ENCODE measurements around the gene DYNC2I2. TPM values are rescaled to one million over a fixed set of nuclear protein-coding genes. Genes with fewer than 3 reads are reported as not detected.
"Not testable (repeated sequence)": the region's sequence is repeated elsewhere in the genome, so short reads cannot be mapped to it uniquely, and the experiment has no call there.

DYNC2I2 gene
- total RNA-seq, 2 donors from 2014 or later: 87.8 to 119 TPM

GRCh38 chr9:128696923-128697707, 40.5 kb upstream of the DYNC2I2 start:
- TF ChIP-seq CTCF (conservative IDR thresholded peaks at IDR 0.05): no peak
- peak; percentile 53 for DNase-seq
- no peak overlapping the region for H3K4me3 Mint-ChIP-seq
- no peaks in the 10 kb centered on the region for H3K9me3 Mint-ChIP-seq
- no peak overlapping the region for H3K27ac Mint-ChIP-seq
- Histone ChIP-seq H3K9me3 (ENCODE audit: control insufficient read depth, low read length) (no peaks in the 10 kb centered on the region), H3K4me1 (ENCODE audit: control insufficient read depth, insufficient read depth, low read length) (no peaks in the 10 kb centered on the region), H3K4me3 (ENCODE audit: low read length) (no peak overlapping the region), H3K9ac (ENCODE audit: extremely low read depth, low read length, poor library complexity, severe bottlenecking) (no peak overlapping the region), H3K36me3 (ENCODE audit: control insufficient read depth, insufficient read depth, low read length) (peaks cover 54% of the 10 kb centered on the region), H3K27ac (ENCODE audit: low read depth, low read length) (peak overlapping the region; percentile 29), H3K27me3 (ENCODE audit: control insufficient read depth, insufficient read depth, low read length, poor library complexity, severe bottlenecking) (no peaks in the 10 kb centered on the region)
- WGBS, 2 experiments (ENCODE audit: insufficient coverage in 1 of 2, insufficient read length in 1 of 2): 84 to 97% methylated on average over 6 to 8 of the region's 8 CpGs
- no peaks in the 10 kb centered on the region for H3K27me3 Mint-ChIP-seq (ENCODE audit: insufficient read depth)
- peaks cover 52% of the 10 kb centered on the region for H3K36me3 Mint-ChIP-seq (ENCODE audit: low read depth)
- peaks cover 5% of the 10 kb centered on the region for H3K4me1 Mint-ChIP-seq

GRCh38 chr9:128694344-128694743, 37.7 kb upstream of the DYNC2I2 start:
- Histone ChIP-seq H3K4me3 (ENCODE audit: low read length) (no peak overlapping the region), H3K36me3 (ENCODE audit: control insufficient read depth, insufficient read depth, low read length) (peaks cover 73% of the 10 kb centered on the region), H3K27me3 (ENCODE audit: control insufficient read depth, insufficient read depth, low read length, poor library complexity, severe bottlenecking) (no peaks in the 10 kb centered on the region), H3K27ac (ENCODE audit: low read depth, low read length) (no peak overlapping the region), H3K4me1 (ENCODE audit: control insufficient read depth, insufficient read depth, low read length) (no peaks in the 10 kb centered on the region), H3K9ac (ENCODE audit: extremely low read depth, low read length, poor library complexity, severe bottlenecking) (no peak overlapping the region), H3K9me3 (ENCODE audit: control insufficient read depth, low read length) (no peaks in the 10 kb centered on the region)
- peaks cover 14% of the 10 kb centered on the region for H3K4me1 Mint-ChIP-seq
- H3K9me3 Mint-ChIP-seq: no peaks in the 10 kb centered on the region
- no peak for TF ChIP-seq CTCF (conservative IDR thresholded peaks at IDR 0.05)
- no peak overlapping the region for H3K4me3 Mint-ChIP-seq
- no peaks in the 10 kb centered on the region for H3K27me3 Mint-ChIP-seq (ENCODE audit: insufficient read depth)
- no peak overlapping the region for H3K27ac Mint-ChIP-seq
- no peak for DNase-seq
- H3K36me3 Mint-ChIP-seq (ENCODE audit: low read depth): peaks cover 67% of the 10 kb centered on the region
- WGBS, 2 experiments (ENCODE audit: insufficient coverage in 1 of 2, insufficient read length in 1 of 2): 93 to 100% methylated on average over 6 of the region's 6 CpGs

- H3K27ac Mint-ChIP-seq: peak overlapping the region; percentile 6
- peaks cover 73% of the 10 kb centered on the region for H3K36me3 ChIP-seq (ENCODE audit: control insufficient read depth, insufficient read depth, low read length)
- H3K27ac ChIP-seq (ENCODE audit: low read depth, low read length); H3K4me3 Mint-ChIP-seq; H3K9me3 Mint-ChIP-seq; H3K9me3 ChIP-seq (ENCODE audit: control insufficient read depth, low read length); DNase-seq; H3K27me3 ChIP-seq (ENCODE audit: control insufficient read depth, insufficient read depth, low read length, poor library complexity, severe bottlenecking); H3K9ac ChIP-seq (ENCODE audit: extremely low read depth, low read length, poor library complexity, severe bottlenecking); H3K27me3 Mint-ChIP-seq (ENCODE audit: insufficient read depth); H3K4me1 ChIP-seq (ENCODE audit: control insufficient read depth, insufficient read depth, low read length); H3K4me3 ChIP-seq (ENCODE audit: low read length): not testable (repeated sequence)
- WGBS, 2 experiments (ENCODE audit: insufficient coverage in 1 of 2, insufficient read length in 1 of 2): 92 to 98% methylated on average over 3 of the region's 3 CpGs
- peaks cover 67% of the 10 kb centered on the region for H3K36me3 Mint-ChIP-seq (ENCODE audit: low read depth)
- H3K4me1 Mint-ChIP-seq: peaks cover 14% of the 10 kb centered on the region
Observed at GRCh38 chr9:128693738-128694137, 37.1 kb upstream of the DYNC2I2 start.

All from endodermal cell (in vitro differentiated cells).